Stimulated activated CD4-positive, alpha-beta T cell treated with anti-CD3 and anti-CD28 coated beads, Interleukin-4, amount 100 ng/mL, for 48 hours (primary cell): ENCODE data around the gene OR2T11.
A peak's percentile ranks its signal among the peaks of the same experiment; 100 is the strongest.
"Not testable (repeated sequence)": the region's sequence is repeated elsewhere in the genome, so short reads cannot be mapped to it uniquely, and the experiment has no call there.

Source experiments
- DNase-seq, 2 donors: peaks; one replicate each; pipeline ENCODE4 v3.0.0-alpha.2; 2020; ENCODE audit warnings: low read depth in 2 of 2

OR2T11 gene

GRCh38 chr1:248618878-248619277, 16.0 kb downstream of the OR2T11 start:
- DNase-seq = peak; percentile 58 to 59

- no peak for DNase-seq
Measured at GRCh38 chr1:248618119-248618518, 16.8 kb downstream of the OR2T11 start.

GRCh38 chr1:248613742-248614141, 21.1 kb downstream of the OR2T11 start:
- DNase-seq = no peak

GRCh38 chr1:248611883-248612414, 22.9 kb downstream of the OR2T11 start:
- peak in 1 of 2 donors; percentile 11 for DNase-seq

- no peak for DNase-seq
Measured at GRCh38 chr1:248610301-248610700, 24.6 kb downstream of the OR2T11 start.

GRCh38 chr1:248599396-248599795, 35.5 kb downstream of the OR2T11 start:
- DNase-seq = no peak

DNA sequence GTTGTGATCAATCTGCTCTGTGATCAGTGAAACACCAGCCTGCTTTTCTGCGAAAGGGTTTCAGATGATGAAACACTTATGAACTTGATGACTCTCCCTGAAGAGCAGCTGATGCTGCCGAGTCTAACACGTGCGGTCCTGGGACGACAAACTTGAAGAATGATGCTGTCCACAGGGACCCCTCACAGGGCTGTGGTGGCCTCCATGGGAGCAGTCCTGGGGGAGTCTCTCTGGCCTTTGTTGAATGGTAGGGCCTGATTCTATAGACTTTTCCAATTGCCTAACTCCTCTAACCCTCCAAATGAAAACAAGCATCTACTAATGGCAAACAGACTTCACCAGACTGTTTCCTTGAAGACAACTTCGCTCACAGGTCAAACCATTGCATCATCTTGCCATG, 37.3 kb downstream of the OR2T11 start, which contains the start of gene OR2T10:
Gene OR2T10 (minus strand): TSS at position 112 of the 400 bp plus-strand sequence. CDS start 3,932 bp downstream, outside the sequence.
- no peak for DNase-seq

DNA sequence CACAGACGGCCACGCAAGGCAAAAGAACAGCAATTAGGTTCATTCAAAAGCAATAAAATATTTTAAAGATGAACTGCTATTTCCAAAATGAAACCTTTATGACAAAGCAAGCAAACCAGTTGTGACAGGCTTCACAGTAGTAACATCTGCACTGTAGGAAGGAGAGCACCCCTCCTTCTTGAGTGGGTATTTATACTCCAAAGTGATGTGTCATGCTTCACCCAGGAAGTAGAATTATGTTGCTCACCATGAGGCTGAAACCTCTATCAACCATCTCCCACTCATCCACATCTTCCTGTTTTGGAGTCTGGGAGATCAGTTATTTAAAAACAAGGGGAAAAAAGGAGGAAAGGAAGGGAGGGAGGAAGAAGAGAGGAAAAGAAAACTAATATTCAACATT, 38.3 kb downstream of the OR2T11 start:
- DNase-seq = no peak

GRCh38 chr1:248593226-248593625, 41.7 kb downstream of the OR2T11 start:
- no peak for DNase-seq

GRCh38 chr1:248592655-248593054, 42.2 kb downstream of the OR2T11 start:
- no peak for DNase-seq

DNA sequence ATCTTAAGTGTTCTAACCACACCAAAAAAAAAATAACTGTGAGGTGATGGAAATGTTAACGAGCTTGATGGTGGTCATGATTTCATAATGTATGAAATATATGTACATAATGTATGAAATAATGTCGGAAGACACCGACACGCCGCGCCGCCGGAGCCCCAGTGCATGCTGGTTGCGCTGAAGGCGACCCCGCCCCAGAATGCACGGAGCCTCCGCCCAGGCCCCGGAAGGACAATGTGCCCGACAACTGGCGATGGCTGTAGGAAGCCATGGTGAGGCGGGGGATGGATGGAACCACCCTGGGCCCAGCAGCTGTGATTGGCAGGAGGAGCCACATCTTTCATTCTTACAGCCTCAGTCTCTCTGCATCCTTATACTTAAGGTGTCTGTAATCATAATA, 44.8 kb downstream of the OR2T11 start:
- DNase-seq = no peak

DNA sequence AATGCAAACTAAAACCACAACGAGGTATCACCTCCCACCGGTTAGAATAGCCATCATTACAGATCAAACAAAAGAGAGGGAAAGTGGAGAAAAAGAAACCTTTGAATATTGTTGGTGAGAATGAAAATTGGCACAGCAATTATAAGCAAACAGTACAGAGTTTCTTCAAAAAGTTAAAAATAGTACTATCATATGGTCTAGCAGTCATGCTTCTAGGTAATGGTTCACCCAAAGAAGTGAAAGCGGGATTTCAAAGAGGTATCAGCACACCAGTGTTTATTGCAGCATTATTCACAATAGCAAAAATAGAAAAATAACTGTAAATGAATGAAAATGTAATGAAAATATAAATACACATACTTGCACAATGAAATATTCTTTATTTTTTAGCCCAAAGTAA, 45.6 kb downstream of the OR2T11 start:
- DNase-seq = no peak

- DNase-seq = no peak
Measured at GRCh38 chr1:248585266-248585665, 49.6 kb downstream of the OR2T11 start.

- DNase-seq = no peak
Measured at GRCh38 chr1:248576260-248576980, 58.5 kb downstream of the OR2T11 start.

DNA sequence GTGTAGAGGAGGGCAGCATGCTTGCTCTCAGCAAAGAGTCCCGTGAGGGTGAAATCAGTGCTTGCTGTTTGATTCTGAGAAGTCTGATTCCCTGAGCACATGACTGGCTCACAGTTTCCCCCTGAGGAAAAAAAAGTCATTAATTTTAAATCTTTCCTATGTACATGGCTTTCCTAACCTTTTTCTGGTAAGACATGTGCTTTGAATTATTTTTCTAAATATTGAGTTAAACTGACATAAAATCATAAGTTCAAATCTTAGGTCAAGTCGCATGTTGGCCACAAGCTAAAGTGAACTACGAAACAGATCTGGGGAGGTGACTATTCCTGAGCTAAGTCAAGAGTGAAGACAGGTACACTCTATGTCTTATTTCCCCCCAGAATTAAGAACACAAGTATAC, 60.2 kb downstream of the OR2T11 start, which contains the start of gene OR2T34:
Gene OR2T34 (minus strand): TSS at position 101 of the 400 bp plus-strand sequence. CDS start 0 bp downstream, at position 101.
- not testable (repeated sequence) for DNase-seq

DNA sequence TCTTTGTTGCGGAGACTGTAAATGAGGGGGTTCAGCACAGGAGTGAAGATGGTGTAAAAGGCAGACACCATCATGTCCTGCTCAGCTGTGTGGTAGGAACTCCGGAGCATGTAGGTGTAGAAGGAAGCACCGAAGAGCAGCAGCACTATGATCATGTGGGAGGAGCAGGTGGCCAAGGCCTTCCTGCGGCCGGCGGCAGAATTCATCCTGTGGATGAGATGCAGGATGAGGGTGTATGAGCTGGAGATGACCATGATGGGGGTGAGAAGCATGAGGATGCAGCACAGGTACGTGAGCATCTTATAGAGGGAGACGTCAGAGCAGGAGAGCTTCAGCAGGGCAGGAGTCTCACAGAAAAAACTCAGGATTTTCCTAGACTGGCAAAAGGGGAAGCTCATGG, 61.0 kb downstream of the OR2T11 start:
- DNase-seq = not testable (repeated sequence)
